ENCODE measurements around the gene PRKAG2. TPM values are rescaled to one million over a fixed set of nuclear protein-coding genes. Genes with fewer than 3 reads are reported as not detected.

PRKAG2 gene
- total and polyA plus RNA-seq, 2 of the 8 experiments (the other 6 are each of a cell fraction or from before 2014, with no cell fraction given) = 7.5 to 18.1 TPM

- H3K4ac ChIP-seq (replicated peaks; ENCODE audit: insufficient read length, low read depth, low read length) = no peak overlapping the region
- CTCF ChIA-PET (ENCODE audit: partially characterized antibody) = interaction anchor here (0.5 to 4.3 kb wide), 19 partner anchors 8 to 752 kb away, joined by 3 to 43 read pairs (median 4); no protein-coding TSS in a partner anchor
- TF ChIP-seq SP1 (IDR thresholded peaks at IDR 0.05; ENCODE audit: low read depth, low read length) = no peak
- no peak for TF ChIP-seq KDM5A (IDR thresholded peaks at IDR 0.05; ENCODE audit: low read length)
- TF ChIP-seq SP2 (IDR thresholded peaks at IDR 0.05; ENCODE audit: low read length) = no peak
- TF ChIP-seq TAF7 (optimal IDR thresholded peaks at IDR 0.05; ENCODE audit: borderline replicate concordance, low read depth, low read length) = no peak
- no peak for TF ChIP-seq GABPA (IDR thresholded peaks at IDR 0.05; ENCODE audit: borderline replicate concordance, insufficient read depth, low read length)
- TF ChIP-seq BRCA1 (IDR thresholded peaks at IDR 0.05; ENCODE audit: low read depth, low read length) = no peak
- TF ChIP-seq SRF (IDR thresholded peaks at IDR 0.05; ENCODE audit: low read depth, low read length) = no peak
- no peak for TF ChIP-seq JUND (IDR thresholded peaks at IDR 0.05; ENCODE audit: low read length)
- TF ChIP-seq SP4 (IDR thresholded peaks at IDR 0.05; ENCODE audit: low read length) = no peak
- no peak for TF ChIP-seq CTCF (IDR thresholded peaks at IDR 0.05; ENCODE audit: control extremely low read depth in 1 of 3, insufficient read depth in 1 of 3, low read depth in 1 of 3, low read length in 3 of 3)
- no peak for TF ChIP-seq EGR1 (IDR thresholded peaks at IDR 0.05; ENCODE audit: borderline replicate concordance, low read depth, low read length)
- no peak overlapping the region for H3K27ac ChIP-seq (ENCODE audit: low read depth, low read length)
- H2BK5ac ChIP-seq (ENCODE audit: low read depth, low read length) = peak overlapping the region; percentile 30; the same call in 1 of the 2 replicates
- no peak overlapping the region for H3K9ac ChIP-seq (replicated peaks in 1 of 4; ENCODE audit: extremely low read depth in 1 of 4, low read depth in 3 of 4, low read length in 3 of 4)
- 0 out of 2 replicates have a peak overlapping the region, but pooled peaks have one; percentile 46 for H2BK15ac ChIP-seq (ENCODE audit: low read length)
- POLR2A ChIA-PET (ENCODE audit: partially characterized antibody) = no interaction called here
- no peaks in the 10 kb centered on the region for H4K20me1 ChIP-seq (replicated peaks in 1 of 2; ENCODE audit: control insufficient read depth in 1 of 2, insufficient read depth in 2 of 2, low read length in 2 of 2)
- no peak overlapping the region for H3K4me3 ChIP-seq (ENCODE audit: extremely low read depth in 1 of 4, insufficient read depth in 2 of 4, low read depth in 3 of 4, low read length in 4 of 4)
- H4K5ac ChIP-seq (ENCODE audit: insufficient read length, low read depth, low read length) = no peak overlapping the region
- H4K8ac ChIP-seq (ENCODE audit: extremely low read depth, insufficient read depth, low read length) = no peak overlapping the region; the same call in 1 of the 2 replicates
- no peak overlapping the region for H3K4me2 ChIP-seq (ENCODE audit: insufficient read depth in 1 of 2, low read depth in 2 of 2, low read length in 2 of 2)
- H3K27me3 ChIP-seq (replicated peaks in 1 of 4; ENCODE audit: control insufficient read depth in 3 of 4, extremely low read depth in 1 of 4, insufficient read depth in 3 of 4, low read length in 3 of 4) = no peaks in the 10 kb centered on the region
- peaks cover 0 to 15% (median 11%) of the 10 kb centered on the region in 4 experiments; a peak in 6 of 7 replicates for H3K4me1 ChIP-seq (replicated peaks in 1 of 4; ENCODE audit: control insufficient read depth in 3 of 4, insufficient read depth in 4 of 4, low read length in 3 of 4)
- no peak overlapping the region for H4K91ac ChIP-seq (replicated peaks; ENCODE audit: insufficient read length, low read length)
- no peaks in the 10 kb centered on the region for H3K79me1 ChIP-seq (ENCODE audit: low read depth, low read length)
- H3K23ac ChIP-seq (ENCODE audit: insufficient read length) = no peak overlapping the region
- H2BK12ac ChIP-seq (ENCODE audit: low read depth, low read length) = peak overlapping the region; percentile 53; the same call in 1 of the 2 replicates
- H2AFZ ChIP-seq (ENCODE audit: low read length) = no peak overlapping the region
- DNase-seq (ENCODE audit: low read depth in 1 of 2, low spot score in 2 of 2) (no peak), FAIRE-seq (no peak)
- H3K23me2 ChIP-seq (ENCODE audit: low read depth, low read length) = no peaks in the 10 kb centered on the region
- no peak overlapping the region for H2BK120ac ChIP-seq (replicated peaks; ENCODE audit: low read depth, low read length)
- H3K79me2 ChIP-seq (ENCODE audit: control insufficient read depth in 1 of 2, insufficient read depth in 2 of 2, low read length in 2 of 2) = no peaks in the 10 kb centered on the region
- WGBS, 2 experiments (ENCODE audit: extremely low coverage in 1 of 2, insufficient coverage in 1 of 2, insufficient read length in 1 of 2, insufficient replicate concordance in 2 of 2, low coverage in 1 of 2, low lambda C conversion rate in 2 of 2, missing lambda C conversion rate in 1 of 2) = 89% methylated on average over 13 of the region's 15 CpGs; no CpG with 5 or more reads in 1 of the 2 experiments
- H2BK20ac ChIP-seq (ENCODE audit: low read length) = 0 out of 2 replicates have a peak overlapping the region, but pooled peaks have one; percentile 15
- H3K56ac ChIP-seq (replicated peaks; ENCODE audit: insufficient read length, low read depth, low read length) = no peak overlapping the region
- H2AK5ac ChIP-seq (ENCODE audit: low read depth, low read length) = peak overlapping the region; percentile 1; the same call in 1 of the 2 replicates
- no peak overlapping the region for H3K18ac ChIP-seq (ENCODE audit: extremely low read depth, low read length)
- H3K36me3 ChIP-seq (ENCODE audit: control insufficient read depth in 2 of 4, insufficient read depth in 4 of 4, low read length in 3 of 4) = no peaks in the 10 kb centered on the region
- H3K14ac ChIP-seq (ENCODE audit: insufficient read length) = no peak overlapping the region
- no peaks in the 10 kb centered on the region for H3K9me3 ChIP-seq (ENCODE audit: insufficient read depth in 2 of 2, low read depth in 1 of 2, low read length in 1 of 2)
Measured at GRCh38 chr7:151694828-151695580, 181.9 kb downstream of the PRKAG2 start.

All from H1 (cell line).